ENCODE data around the gene LSAMP. TPM values are rescaled to one million over a fixed set of nuclear protein-coding genes. Genes with fewer than 3 reads are reported as not detected.

LSAMP gene
- total and polyA plus RNA-seq, 5 donors from 2014 or later, result not detected

- ATAC-seq (ENCODE audit: low read depth in 2 of 2) (no peak), DNase-seq (no peak)
- no peaks in the 10 kb centered on the region for H3K9me3 ChIP-seq (ENCODE audit: control insufficient read depth in 2 of 2, low read length in 2 of 2)
- no peaks in the 10 kb centered on the region for H3K4me1 ChIP-seq (ENCODE audit: control insufficient read depth, insufficient read depth, low read length, poor library complexity, severe bottlenecking)
- no peaks in the 10 kb centered on the region for H3K27me3 Mint-ChIP-seq
- H3K4me3 ChIP-seq (ENCODE audit: low read depth, low read length), result no peak overlapping the region
- no peak overlapping the region for H3K27ac Mint-ChIP-seq
- no peaks in the 10 kb centered on the region for H3K4me1 Mint-ChIP-seq
- H3K36me3 ChIP-seq (ENCODE audit: control insufficient read depth, insufficient read depth, low read length), result no peaks in the 10 kb centered on the region
- no peak overlapping the region for H3K4me3 Mint-ChIP-seq
- no peaks in the 10 kb centered on the region for H3K27me3 ChIP-seq (ENCODE audit: control insufficient read depth, insufficient read depth, low read length)
- H3K36me3 Mint-ChIP-seq, result no peaks in the 10 kb centered on the region
- H3K9me3 Mint-ChIP-seq, result peaks cover 0 to 10% (median 6%) of the 10 kb centered on the region in 7 donors
- no peak overlapping the region for H3K27ac ChIP-seq (ENCODE audit: insufficient read depth, low read length, poor library complexity, severe bottlenecking)
These were observed 56.4 kb downstream of the LSAMP start for GRCh38 chr3:116388867-116389385.

- ATAC-seq (ENCODE audit: low read depth in 2 of 2) (no peak), DNase-seq (no peak)
- Histone ChIP-seq H3K4me3 (ENCODE audit: low read depth, low read length) (no peak overlapping the region), H3K27me3 (ENCODE audit: control insufficient read depth, insufficient read depth, low read length) (no peaks in the 10 kb centered on the region), H3K4me1 (ENCODE audit: control insufficient read depth, insufficient read depth, low read length, poor library complexity, severe bottlenecking) (no peaks in the 10 kb centered on the region), H3K27ac (ENCODE audit: insufficient read depth, low read length, poor library complexity, severe bottlenecking) (no peak overlapping the region), H3K9me3 (ENCODE audit: control insufficient read depth in 2 of 2, low read length in 2 of 2) (no peaks in the 10 kb centered on the region), H3K36me3 (ENCODE audit: control insufficient read depth, insufficient read depth, low read length) (no peaks in the 10 kb centered on the region)
- Mint-ChIP-seq H3K4me3 (no peak overlapping the region), H3K27me3 (no peaks in the 10 kb centered on the region), H3K36me3 (no peaks in the 10 kb centered on the region), H3K27ac (no peak overlapping the region), H3K4me1 (no peaks in the 10 kb centered on the region), H3K9me3 (peaks cover 2 to 20% (median 4%) of the 10 kb centered on the region in 7 donors)
These were observed 59.1 kb downstream of the LSAMP start for GRCh38 chr3:116386168-116386567.

DNA sequence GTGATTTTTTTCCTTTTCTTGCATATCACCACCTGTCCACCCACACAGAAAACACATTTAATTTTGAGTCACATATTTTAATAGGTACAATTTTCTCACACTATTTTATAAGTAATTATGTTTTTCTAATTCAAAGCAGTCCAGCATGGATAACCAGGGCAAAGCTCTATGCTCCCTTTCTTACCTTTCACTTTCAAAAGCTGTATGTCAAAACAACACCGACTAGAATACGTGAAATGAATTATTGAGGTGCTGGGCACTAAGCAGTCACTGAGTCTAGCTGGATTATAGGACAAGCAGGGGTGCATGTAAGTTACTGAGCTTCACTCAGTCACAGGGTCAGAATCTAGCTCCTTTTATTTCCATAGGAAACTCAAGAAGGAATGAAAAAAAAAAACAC, 60.6 kb downstream of the LSAMP start:
- Mint-ChIP-seq H3K27ac (no peak overlapping the region), H3K36me3 (no peaks in the 10 kb centered on the region), H3K9me3 (peaks cover 0 to 17% (median 2%) of the 10 kb centered on the region in 7 donors), H3K27me3 (no peaks in the 10 kb centered on the region), H3K4me1 (no peaks in the 10 kb centered on the region), H3K4me3 (no peak overlapping the region)
- no peak overlapping the region for H3K4me3 ChIP-seq (ENCODE audit: low read depth, low read length)
- ATAC-seq (ENCODE audit: low read depth in 2 of 2), result no peak
- no peak overlapping the region for H3K27ac ChIP-seq (ENCODE audit: insufficient read depth, low read length, poor library complexity, severe bottlenecking)
- DNase-seq, result no peak
- H3K4me1 ChIP-seq (ENCODE audit: control insufficient read depth, insufficient read depth, low read length, poor library complexity, severe bottlenecking), result no peaks in the 10 kb centered on the region
- H3K36me3 ChIP-seq (ENCODE audit: control insufficient read depth, insufficient read depth, low read length), result no peaks in the 10 kb centered on the region
- no peaks in the 10 kb centered on the region for H3K27me3 ChIP-seq (ENCODE audit: control insufficient read depth, insufficient read depth, low read length)
- no peaks in the 10 kb centered on the region for H3K9me3 ChIP-seq (ENCODE audit: control insufficient read depth in 2 of 2, low read length in 2 of 2)

DNA sequence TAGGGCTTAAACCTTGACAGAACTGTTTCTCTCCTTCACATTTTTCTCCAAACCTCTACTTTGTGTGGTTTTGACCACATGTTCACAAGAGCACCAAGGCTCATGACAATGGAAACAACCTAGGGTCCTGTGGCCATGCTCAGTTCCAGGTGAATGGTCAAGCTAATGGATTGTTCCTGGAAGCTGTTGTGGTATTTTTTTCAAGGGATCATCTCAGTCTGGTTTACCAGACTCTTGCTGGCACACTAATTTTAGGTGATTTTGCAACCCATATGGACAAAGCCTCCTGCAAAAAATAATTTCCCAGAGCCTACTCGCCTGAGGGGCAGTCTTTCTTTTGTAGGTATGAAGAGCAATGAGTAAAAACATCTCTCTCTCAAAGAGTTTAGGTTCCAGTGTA, 67.2 kb downstream of the LSAMP start:
- no peaks in the 10 kb centered on the region for H3K27me3 Mint-ChIP-seq
- no peaks in the 10 kb centered on the region for H3K9me3 ChIP-seq (ENCODE audit: control insufficient read depth in 2 of 2, low read length in 2 of 2)
- H3K27ac ChIP-seq (ENCODE audit: insufficient read depth, low read length, poor library complexity, severe bottlenecking), result no peak overlapping the region
- DNase-seq (no peak), ATAC-seq (ENCODE audit: low read depth in 2 of 2) (no peak)
- H3K4me1 Mint-ChIP-seq, result no peaks in the 10 kb centered on the region
- no peaks in the 10 kb centered on the region for H3K27me3 ChIP-seq (ENCODE audit: control insufficient read depth, insufficient read depth, low read length)
- peaks cover 0 to 11% (median 4%) of the 10 kb centered on the region in 7 donors for H3K9me3 Mint-ChIP-seq
- H3K4me3 ChIP-seq (ENCODE audit: low read depth, low read length), result no peak overlapping the region
- no peaks in the 10 kb centered on the region for H3K36me3 ChIP-seq (ENCODE audit: control insufficient read depth, insufficient read depth, low read length)
- no peak overlapping the region for H3K4me3 Mint-ChIP-seq
- no peaks in the 10 kb centered on the region for H3K36me3 Mint-ChIP-seq
- no peaks in the 10 kb centered on the region for H3K4me1 ChIP-seq (ENCODE audit: control insufficient read depth, insufficient read depth, low read length, poor library complexity, severe bottlenecking)
- H3K27ac Mint-ChIP-seq, result no peak overlapping the region

DNA sequence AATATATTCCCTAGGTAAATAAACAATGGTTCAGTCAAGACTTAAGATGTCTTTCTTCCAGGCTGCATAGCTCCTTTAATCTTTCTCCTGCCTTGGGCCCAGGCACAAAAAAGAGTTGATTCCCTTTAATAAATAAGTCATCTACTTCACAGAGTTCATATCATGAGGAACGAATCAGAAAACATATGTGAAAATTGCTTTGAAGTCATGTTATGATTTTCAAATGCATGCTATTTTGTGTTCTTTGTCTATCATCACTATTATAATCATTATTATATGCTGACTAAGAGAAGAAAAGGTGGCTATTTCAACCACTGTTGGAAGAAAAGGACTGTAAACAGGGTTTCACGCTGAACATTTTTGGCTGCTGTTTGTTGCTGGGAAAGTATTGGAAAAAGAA, 70.4 kb downstream of the LSAMP start:
- no peak overlapping the region for H3K4me3 ChIP-seq (ENCODE audit: low read depth, low read length)
- Mint-ChIP-seq H3K27ac (no peak overlapping the region), H3K27me3 (no peaks in the 10 kb centered on the region), H3K4me3 (no peak overlapping the region), H3K9me3 (peaks cover 0 to 16% (median 4%) of the 10 kb centered on the region in 7 donors), H3K4me1 (no peaks in the 10 kb centered on the region), H3K36me3 (no peaks in the 10 kb centered on the region)
- no peaks in the 10 kb centered on the region for H3K4me1 ChIP-seq (ENCODE audit: control insufficient read depth, insufficient read depth, low read length, poor library complexity, severe bottlenecking)
- H3K27ac ChIP-seq (ENCODE audit: insufficient read depth, low read length, poor library complexity, severe bottlenecking), result no peak overlapping the region
- H3K9me3 ChIP-seq (ENCODE audit: control insufficient read depth in 2 of 2, low read length in 2 of 2), result no peaks in the 10 kb centered on the region
- no peaks in the 10 kb centered on the region for H3K36me3 ChIP-seq (ENCODE audit: control insufficient read depth, insufficient read depth, low read length)
- no peak for ATAC-seq (ENCODE audit: low read depth in 2 of 2)
- no peaks in the 10 kb centered on the region for H3K27me3 ChIP-seq (ENCODE audit: control insufficient read depth, insufficient read depth, low read length)
- DNase-seq, result no peak

DNA sequence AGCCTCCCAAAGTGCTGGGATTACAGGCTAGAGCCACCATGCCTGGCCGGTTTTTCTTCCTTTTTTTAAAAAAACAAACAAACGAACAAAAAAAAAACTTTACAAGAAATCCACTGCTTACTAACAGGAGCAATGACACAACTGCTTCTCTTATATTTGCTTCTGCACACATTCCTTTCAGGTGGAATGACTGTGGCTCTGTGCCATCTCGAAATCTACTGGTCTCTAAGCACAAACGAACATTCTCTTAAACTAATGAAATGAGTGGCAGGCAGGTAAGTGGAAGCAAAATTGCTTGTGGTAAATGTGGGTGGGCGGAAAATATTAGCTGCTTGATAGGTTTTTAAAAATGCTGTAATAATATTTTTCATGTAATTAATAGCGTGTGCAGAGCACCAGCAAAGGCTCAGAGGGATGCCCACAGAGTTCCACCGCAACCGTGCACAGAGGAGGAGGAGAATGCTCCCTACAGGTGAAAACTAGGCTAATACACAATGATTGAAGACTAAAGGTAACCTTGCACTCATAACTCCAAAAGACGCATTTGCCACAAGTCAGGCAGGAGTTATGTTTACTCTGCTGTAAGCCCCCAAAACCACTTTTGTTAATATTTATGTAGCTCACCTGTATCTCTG, 77.4 kb downstream of the LSAMP start:
- Mint-ChIP-seq H3K36me3 (no peaks in the 10 kb centered on the region), H3K4me1 (no peaks in the 10 kb centered on the region), H3K4me3 (no peak overlapping the region), H3K27ac (no peak overlapping the region), H3K27me3 (no peaks in the 10 kb centered on the region), H3K9me3 (peaks cover 4 to 18% (median 9%) of the 10 kb centered on the region in 7 donors)
- H3K36me3 ChIP-seq (ENCODE audit: control insufficient read depth, insufficient read depth, low read length), result no peaks in the 10 kb centered on the region
- H3K27ac ChIP-seq (ENCODE audit: insufficient read depth, low read length, poor library complexity, severe bottlenecking), result no peak overlapping the region
- H3K27me3 ChIP-seq (ENCODE audit: control insufficient read depth, insufficient read depth, low read length), result no peaks in the 10 kb centered on the region
- H3K4me3 ChIP-seq (ENCODE audit: low read depth, low read length), result no peak overlapping the region
- ATAC-seq (ENCODE audit: low read depth in 2 of 2), result no peak
- H3K9me3 ChIP-seq (ENCODE audit: control insufficient read depth in 2 of 2, low read length in 2 of 2), result no peaks in the 10 kb centered on the region
- no peaks in the 10 kb centered on the region for H3K4me1 ChIP-seq (ENCODE audit: control insufficient read depth, insufficient read depth, low read length, poor library complexity, severe bottlenecking)
- no peak for DNase-seq

DNA sequence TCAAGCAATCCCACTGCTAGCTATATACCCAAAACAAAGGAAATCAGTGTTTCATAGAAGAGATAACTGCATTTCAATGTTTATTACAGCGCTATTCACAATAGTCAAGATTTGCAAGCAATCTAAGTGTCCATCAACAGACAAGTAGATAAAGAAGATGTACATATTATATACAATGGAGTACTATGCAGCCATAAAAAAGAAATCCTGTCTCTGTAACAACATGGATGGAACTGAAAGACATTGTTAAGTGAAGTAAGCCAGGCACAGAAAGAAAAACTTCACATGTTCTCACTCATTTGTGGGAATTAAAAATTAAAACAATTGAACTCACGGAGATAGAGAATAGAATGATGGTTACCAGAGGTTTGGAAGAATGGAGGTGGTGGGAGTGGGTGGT, 89.2 kb downstream of the LSAMP start:
- Mint-ChIP-seq H3K36me3 (no peaks in the 10 kb centered on the region), H3K27me3 (no peaks in the 10 kb centered on the region)
- H3K9me3 ChIP-seq (ENCODE audit: control insufficient read depth in 2 of 2, low read length in 2 of 2), result no peaks in the 10 kb centered on the region

DNA sequence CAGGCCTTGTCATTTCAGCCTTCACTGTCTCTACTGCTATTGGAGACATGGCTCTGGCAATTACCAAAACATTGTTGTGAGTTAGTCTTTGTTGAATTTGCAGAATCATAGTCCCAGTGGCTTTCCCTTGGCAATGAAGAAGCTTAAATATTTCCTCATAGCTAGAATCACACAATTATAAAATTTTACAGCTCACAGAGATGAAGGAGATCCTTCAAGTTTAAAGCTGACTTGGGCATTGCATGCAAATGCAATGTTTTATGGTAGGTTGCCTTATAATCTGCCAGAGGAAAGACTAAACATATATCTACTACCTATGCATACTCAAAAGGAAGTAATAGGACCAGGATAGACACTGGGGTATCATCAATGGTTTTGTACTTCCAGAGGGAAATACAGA, 90.9 kb downstream of the LSAMP start:
- Histone ChIP-seq H3K9me3 (ENCODE audit: control insufficient read depth in 2 of 2, low read length in 2 of 2) (no peaks in the 10 kb centered on the region), H3K36me3 (ENCODE audit: control insufficient read depth, insufficient read depth, low read length) (no peaks in the 10 kb centered on the region), H3K4me3 (ENCODE audit: low read depth, low read length) (no peak overlapping the region), H3K4me1 (ENCODE audit: control insufficient read depth, insufficient read depth, low read length, poor library complexity, severe bottlenecking) (no peaks in the 10 kb centered on the region), H3K27me3 (ENCODE audit: control insufficient read depth, insufficient read depth, low read length) (no peaks in the 10 kb centered on the region), H3K27ac (ENCODE audit: insufficient read depth, low read length, poor library complexity, severe bottlenecking) (no peak overlapping the region)
- Mint-ChIP-seq H3K4me1 (peaks cover 0 to 4% (median 0%) of the 10 kb centered on the region in 4 donors), H3K27me3 (no peaks in the 10 kb centered on the region), H3K4me3 (no peak overlapping the region), H3K9me3 (peaks cover 3 to 15% (median 5%) of the 10 kb centered on the region in 7 donors), H3K36me3 (no peaks in the 10 kb centered on the region), H3K27ac (no peak overlapping the region)
- DNase-seq (no peak), ATAC-seq (ENCODE audit: low read depth in 2 of 2) (no peak)

More for the DNA sequence above, 89.2 kb downstream of the LSAMP start:
- no peak overlapping the region for H3K4me3 Mint-ChIP-seq
- Histone ChIP-seq H3K4me3 (ENCODE audit: low read depth, low read length) (no peak overlapping the region), H3K36me3 (ENCODE audit: control insufficient read depth, insufficient read depth, low read length) (no peaks in the 10 kb centered on the region), H3K27ac (ENCODE audit: insufficient read depth, low read length, poor library complexity, severe bottlenecking) (no peak overlapping the region), H3K4me1 (ENCODE audit: control insufficient read depth, insufficient read depth, low read length, poor library complexity, severe bottlenecking) (no peaks in the 10 kb centered on the region), H3K27me3 (ENCODE audit: control insufficient read depth, insufficient read depth, low read length) (no peaks in the 10 kb centered on the region)
- H3K9me3 Mint-ChIP-seq, result peaks cover 3 to 14% (median 6%) of the 10 kb centered on the region in 7 donors
- H3K4me1 Mint-ChIP-seq, result no peaks in the 10 kb centered on the region
- no peak overlapping the region for H3K27ac Mint-ChIP-seq
- ATAC-seq (ENCODE audit: low read depth in 2 of 2) (no peak), DNase-seq (no peak)
